ENCODE results near the gene GLE1. TPM values are rescaled to one million over a fixed set of nuclear protein-coding genes. Genes with fewer than 3 reads are reported as not detected.
"Not testable (repeated sequence)": the region's sequence is repeated elsewhere in the genome, so short reads cannot be mapped to it uniquely, and the experiment has no call there.

GLE1 gene
- total RNA-seq, 1 donor = 12.7 TPM

DNA sequence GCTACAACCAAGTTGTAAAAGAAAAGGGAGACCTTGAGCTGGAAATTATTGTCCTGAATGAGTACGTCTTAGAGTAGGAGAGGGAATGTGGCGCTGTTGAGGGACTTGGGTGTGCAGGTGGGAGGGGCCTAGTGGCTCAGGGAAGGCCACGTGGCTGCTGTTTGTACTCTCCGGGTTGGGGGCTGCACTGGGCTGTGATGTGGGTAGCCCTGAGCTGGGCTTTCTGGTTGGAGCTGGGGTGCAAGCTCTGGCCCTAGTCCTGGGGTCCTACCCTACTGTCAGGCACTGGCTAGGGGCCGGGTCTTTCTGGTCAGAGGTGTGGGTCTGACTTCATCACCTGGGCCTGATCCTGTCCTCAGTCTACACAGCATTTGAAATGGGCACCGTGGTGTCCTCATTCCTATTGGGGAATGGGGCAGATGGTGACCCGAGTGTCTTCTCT is 19.1 kb upstream of the GLE1 start:
- no peaks in the 10 kb centered on the region for H3K9me3 ChIP-seq (ENCODE audit: low read depth, low read length)
- no peak overlapping the region for H3K4me3 ChIP-seq (ENCODE audit: low read length)
- H3K27me3 ChIP-seq (ENCODE audit: insufficient read depth, low read length) = no peaks in the 10 kb centered on the region
- no peaks in the 10 kb centered on the region for H3K4me1 ChIP-seq (ENCODE audit: insufficient read depth, low read length)

DNA sequence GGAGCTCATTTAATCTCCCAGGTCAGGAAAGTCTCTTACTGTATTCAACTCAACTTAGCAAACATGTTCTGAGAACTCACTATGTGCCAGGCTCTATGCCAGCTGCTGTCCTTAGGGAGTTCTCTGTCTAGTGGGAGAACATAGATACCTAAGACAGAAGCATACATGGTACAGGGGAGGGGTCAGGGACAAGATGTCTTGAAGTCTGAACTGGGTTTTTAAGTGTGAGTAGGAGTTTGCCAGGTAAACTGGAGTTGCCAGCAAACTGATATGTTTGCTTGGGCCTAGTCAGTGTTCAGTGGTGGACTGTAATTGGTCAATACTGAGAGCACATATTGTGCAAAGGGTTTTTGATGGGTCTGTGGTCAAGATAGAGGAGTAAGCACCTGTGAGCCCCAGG is 18.3 kb upstream of the GLE1 start:
- Histone ChIP-seq H3K27me3 (ENCODE audit: insufficient read depth, low read length) (no peaks in the 10 kb centered on the region), H3K4me3 (ENCODE audit: low read length) (no peak overlapping the region), H3K4me1 (ENCODE audit: insufficient read depth, low read length) (no peaks in the 10 kb centered on the region), H3K9me3 (ENCODE audit: low read depth, low read length) (no peaks in the 10 kb centered on the region)

DNA sequence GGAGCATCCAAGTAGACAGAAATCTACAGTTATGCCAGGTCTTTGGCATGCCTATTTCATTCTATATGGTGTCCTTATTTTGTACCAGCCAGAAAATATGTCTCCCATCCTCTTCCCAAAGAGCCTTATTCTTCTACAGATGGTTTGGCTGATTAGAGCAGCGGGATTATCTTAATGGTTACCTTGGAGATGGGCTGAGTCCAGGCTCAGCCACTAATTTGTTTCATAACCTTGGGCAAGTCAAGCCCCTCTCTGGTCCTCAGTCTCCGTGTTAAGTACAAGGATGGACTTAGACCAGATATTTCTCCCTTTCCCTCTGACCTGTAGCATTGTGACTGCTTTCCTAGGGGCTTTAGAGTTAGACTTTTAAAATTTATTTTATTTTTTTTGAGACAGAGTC is 11.1 kb upstream of the GLE1 start:
- Histone ChIP-seq H3K4me1 (ENCODE audit: insufficient read depth, low read length) (peaks cover 11% of the 10 kb centered on the region), H3K27me3 (ENCODE audit: insufficient read depth, low read length) (no peaks in the 10 kb centered on the region), H3K9me3 (ENCODE audit: low read depth, low read length) (no peaks in the 10 kb centered on the region), H3K4me3 (ENCODE audit: low read length) (no peak overlapping the region)

DNA sequence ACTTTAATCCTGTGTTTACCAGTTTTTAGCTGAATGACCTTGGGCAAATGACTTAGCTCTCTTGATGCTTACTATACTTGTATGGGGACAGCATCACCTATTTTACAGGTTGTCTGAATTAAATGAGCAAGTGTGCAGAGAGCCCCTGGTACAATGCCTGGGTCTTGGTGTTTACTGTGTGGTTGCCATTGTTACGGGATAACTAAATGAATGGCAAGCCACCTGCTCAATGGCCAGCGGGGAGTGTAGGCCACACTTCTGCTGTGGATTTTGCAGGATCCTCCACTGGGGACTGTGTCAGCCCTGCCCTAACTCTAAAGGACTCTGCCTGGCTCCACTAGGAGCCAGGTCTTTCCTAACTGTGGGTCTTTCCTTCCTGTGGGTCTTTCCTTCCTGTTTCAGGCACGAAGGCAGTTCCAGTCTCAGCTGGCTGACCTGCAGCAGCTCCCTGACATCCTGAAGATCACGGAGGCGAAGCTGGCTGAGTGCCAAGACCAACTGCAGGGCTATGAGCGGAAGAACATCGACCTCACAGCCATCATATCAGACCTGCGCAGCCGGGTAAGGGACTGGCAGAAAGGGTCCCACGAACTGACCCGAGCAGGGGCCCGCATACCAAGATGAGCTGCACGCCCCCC is 10.3 kb upstream of the GLE1 start:
- peaks cover 11% of the 10 kb centered on the region for H3K4me1 ChIP-seq (ENCODE audit: insufficient read depth, low read length)
- no peaks in the 10 kb centered on the region for H3K9me3 ChIP-seq (ENCODE audit: low read depth, low read length)
- no peaks in the 10 kb centered on the region for H3K27me3 ChIP-seq (ENCODE audit: insufficient read depth, low read length)
- no peak overlapping the region for H3K4me3 ChIP-seq (ENCODE audit: low read length)

DNA sequence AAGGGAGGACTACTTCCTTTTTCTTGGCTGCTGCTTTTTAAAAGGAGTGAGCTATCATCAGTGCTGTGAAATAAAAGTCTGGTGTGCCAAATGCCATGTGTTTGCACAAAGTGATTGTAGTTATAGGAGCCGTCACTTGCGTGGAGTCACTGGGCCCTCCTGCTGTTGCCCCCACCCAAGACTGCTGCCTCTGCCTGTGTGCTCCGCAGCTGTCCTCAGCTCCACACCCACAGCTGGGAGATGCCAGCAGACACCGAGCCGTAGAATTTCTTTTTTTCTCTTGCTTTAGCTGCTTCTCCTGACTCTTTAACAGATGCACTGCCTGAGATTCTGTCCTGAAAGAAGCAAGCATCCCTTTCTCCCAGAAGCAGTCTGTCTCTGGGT is 9.8 kb upstream of the GLE1 start:
- no peaks in the 10 kb centered on the region for H3K27me3 ChIP-seq (ENCODE audit: insufficient read depth, low read length)

DNA sequence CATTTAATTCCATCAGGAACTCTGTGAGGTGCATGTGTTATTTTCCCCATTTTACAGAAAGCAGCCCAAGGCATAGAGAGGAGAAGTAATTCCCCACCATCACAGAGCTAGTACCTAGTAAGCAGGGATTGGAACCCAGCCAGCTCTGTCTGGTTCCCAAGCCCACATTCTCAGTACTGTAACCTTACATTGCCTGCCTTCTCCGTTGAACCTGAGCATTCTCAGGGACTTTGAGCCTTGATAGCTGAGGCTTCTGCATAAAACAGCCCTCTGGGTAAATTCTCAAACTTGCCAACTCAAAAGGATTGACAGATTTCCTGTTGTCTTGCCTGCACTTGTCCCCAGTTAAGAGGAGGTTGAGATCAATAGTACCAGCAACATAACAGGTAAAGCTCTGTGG is 9.2 kb upstream of the GLE1 start:
- Histone ChIP-seq H3K4me1 (ENCODE audit: insufficient read depth, low read length) (peaks cover 11% of the 10 kb centered on the region), H3K27me3 (ENCODE audit: insufficient read depth, low read length) (no peaks in the 10 kb centered on the region), H3K9me3 (ENCODE audit: low read depth, low read length) (no peaks in the 10 kb centered on the region), H3K4me3 (ENCODE audit: low read length) (no peak overlapping the region)

More for the DNA sequence above, 9.8 kb upstream of the GLE1 start:
- Histone ChIP-seq H3K4me1 (ENCODE audit: insufficient read depth, low read length) (peaks cover 11% of the 10 kb centered on the region), H3K4me3 (ENCODE audit: low read length) (no peak overlapping the region), H3K9me3 (ENCODE audit: low read depth, low read length) (no peaks in the 10 kb centered on the region)

DNA sequence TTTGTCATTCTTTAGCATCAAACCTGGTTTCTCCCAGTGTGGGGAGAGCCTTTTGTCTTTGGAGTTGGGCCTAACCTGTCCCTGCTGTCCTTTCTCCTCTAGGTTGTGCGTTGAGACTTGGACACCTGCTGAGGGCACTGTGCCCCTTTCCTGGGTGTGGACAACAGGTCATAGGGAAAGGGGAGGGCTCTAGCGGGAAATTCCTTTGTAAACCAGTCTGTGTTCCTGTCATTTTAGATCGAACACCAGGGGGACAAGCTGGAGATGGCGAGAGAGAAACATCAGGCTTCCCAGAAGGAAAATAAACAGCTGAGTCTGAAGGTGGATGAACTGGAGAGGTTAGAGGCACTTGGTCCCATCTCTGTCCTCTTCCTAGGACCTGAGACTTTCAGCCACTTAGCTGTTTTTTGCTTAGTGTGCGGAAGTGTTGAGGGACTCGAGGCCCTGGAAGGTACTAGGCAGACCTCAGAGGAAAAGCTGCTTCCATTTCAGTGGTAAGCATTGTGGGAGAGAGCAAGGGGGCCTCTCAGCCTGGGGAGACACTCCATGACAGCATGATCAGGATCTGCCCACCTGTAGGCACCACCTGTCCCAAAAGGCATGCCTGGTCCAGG is 8.6 kb upstream of the GLE1 start:
- Histone ChIP-seq H3K4me3 (ENCODE audit: low read length) (no peak overlapping the region), H3K9me3 (ENCODE audit: low read depth, low read length) (no peaks in the 10 kb centered on the region), H3K4me1 (ENCODE audit: insufficient read depth, low read length) (peaks cover 11% of the 10 kb centered on the region)

DNA sequence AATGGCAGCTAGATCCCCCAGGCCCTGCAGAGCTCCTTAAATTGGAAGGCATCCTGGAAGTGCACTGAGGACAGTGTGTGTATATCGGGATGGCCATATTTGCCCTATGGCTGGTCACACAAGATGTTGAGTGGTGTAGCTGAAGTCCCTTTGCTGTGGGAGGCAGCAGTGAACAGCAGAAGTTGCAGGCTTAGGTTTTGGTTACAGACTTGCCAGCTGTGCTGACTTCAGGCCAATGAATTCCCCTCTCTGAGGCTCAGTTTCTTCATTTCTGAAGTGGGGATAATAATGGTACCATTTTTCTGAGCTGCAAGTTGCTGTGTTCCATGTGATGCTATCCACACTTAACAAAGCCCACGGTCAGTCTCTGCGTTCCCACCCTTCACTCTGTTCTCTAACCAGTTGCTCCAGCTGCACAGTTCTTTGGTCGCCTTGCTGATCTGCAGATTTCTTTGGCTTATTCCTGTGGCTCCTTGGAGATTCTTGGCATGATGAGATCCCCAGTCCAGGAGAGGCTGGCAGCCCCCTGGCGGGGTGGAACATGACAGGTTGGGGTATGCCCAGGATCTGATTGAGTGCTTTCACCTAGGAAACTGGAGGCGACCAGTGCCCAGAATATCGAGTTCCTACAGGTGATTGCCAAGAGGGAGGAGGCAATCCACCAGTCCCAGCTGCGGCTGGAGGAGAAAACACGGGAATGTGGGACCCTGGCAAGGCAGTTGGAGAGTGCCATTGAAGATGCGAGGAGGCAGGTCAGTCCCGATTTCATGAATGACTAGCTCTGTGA is 6.5 kb upstream of the GLE1 start:
- peaks cover 11% of the 10 kb centered on the region for H3K4me1 ChIP-seq (ENCODE audit: insufficient read depth, low read length)
- H3K27me3 ChIP-seq (ENCODE audit: insufficient read depth, low read length) = no peaks in the 10 kb centered on the region
- no peaks in the 10 kb centered on the region for H3K9me3 ChIP-seq (ENCODE audit: low read depth, low read length)
- H3K4me3 ChIP-seq (ENCODE audit: low read length) = no peak overlapping the region

More for the DNA sequence above, 8.6 kb upstream of the GLE1 start:
- no peaks in the 10 kb centered on the region for H3K27me3 ChIP-seq (ENCODE audit: insufficient read depth, low read length)

DNA sequence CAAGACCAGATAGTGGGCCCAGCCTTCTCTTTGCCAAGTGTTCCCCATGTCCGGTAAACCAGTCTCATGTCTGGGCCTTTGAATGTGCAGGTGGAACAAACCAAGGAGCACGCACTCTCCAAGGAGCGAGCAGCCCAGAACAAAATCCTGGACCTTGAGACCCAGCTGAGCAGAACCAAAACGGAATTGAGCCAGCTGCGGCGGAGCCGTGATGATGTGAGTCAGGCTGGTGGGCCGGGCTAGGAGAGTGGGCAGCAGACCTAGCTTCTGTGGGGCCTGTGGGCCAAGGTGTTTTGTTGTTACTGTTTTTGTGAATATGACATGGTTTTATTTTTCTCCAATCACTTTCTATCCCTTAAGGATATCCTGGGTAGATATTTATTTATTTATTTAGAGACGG is 5.6 kb upstream of the GLE1 start:
- Histone ChIP-seq H3K9me3 (ENCODE audit: low read depth, low read length) (no peaks in the 10 kb centered on the region), H3K27me3 (ENCODE audit: insufficient read depth, low read length) (no peaks in the 10 kb centered on the region), H3K4me3 (ENCODE audit: low read length) (no peak overlapping the region), H3K4me1 (ENCODE audit: insufficient read depth, low read length) (peaks cover 15% of the 10 kb centered on the region)

DNA sequence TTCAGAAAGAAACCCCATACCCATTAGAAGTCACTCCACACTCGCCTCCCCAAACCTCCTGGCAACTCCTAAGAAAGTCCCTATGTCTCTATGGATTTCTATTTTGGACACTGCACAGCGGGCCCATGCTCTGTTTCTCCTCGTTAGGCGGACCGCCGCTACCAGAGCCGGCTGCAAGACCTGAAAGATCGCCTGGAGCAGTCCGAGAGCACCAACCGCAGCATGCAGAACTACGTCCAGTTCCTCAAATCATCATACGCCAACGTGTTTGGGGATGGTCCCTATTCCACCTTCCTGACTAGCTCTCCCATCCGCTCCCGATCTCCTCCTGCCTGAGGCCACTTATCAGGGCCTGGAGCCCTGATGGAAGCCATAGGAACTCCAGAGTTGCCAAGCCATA is 4.6 kb upstream of the GLE1 start:
- no peak overlapping the region for H3K4me3 ChIP-seq (ENCODE audit: low read length)

DNA sequence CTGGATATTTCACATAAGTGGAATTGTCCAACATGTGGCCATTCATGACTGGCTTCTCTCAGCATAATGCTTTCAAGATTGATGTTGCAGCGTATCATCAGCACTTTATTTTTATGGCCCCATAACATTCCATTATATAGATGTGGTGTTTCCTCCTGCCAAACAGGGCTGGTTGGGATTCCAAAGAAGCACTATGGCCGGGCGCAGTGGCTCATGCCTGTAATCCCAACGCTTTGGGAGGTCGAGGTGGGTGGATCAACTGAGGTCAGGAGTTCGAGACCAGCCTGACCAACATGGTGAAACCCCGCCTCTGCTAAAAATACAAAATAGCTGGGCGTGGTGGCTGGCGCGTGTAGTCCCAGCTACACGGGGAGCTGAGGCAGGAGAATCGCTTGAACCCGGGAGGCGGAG is 1.1 kb upstream of the GLE1 start:
- H3K4me1 ChIP-seq (ENCODE audit: insufficient read depth, low read length) = peaks cover 24% of the 10 kb centered on the region
- H3K4me3 ChIP-seq (ENCODE audit: low read length); H3K9me3 ChIP-seq (ENCODE audit: low read depth, low read length); H3K27me3 ChIP-seq (ENCODE audit: insufficient read depth, low read length): not testable (repeated sequence)

More for the DNA sequence above, 4.6 kb upstream of the GLE1 start:
- H3K4me1 ChIP-seq (ENCODE audit: insufficient read depth, low read length) = peaks cover 9% of the 10 kb centered on the region
- no peaks in the 10 kb centered on the region for H3K27me3 ChIP-seq (ENCODE audit: insufficient read depth, low read length)
- no peaks in the 10 kb centered on the region for H3K9me3 ChIP-seq (ENCODE audit: low read depth, low read length)

DNA sequence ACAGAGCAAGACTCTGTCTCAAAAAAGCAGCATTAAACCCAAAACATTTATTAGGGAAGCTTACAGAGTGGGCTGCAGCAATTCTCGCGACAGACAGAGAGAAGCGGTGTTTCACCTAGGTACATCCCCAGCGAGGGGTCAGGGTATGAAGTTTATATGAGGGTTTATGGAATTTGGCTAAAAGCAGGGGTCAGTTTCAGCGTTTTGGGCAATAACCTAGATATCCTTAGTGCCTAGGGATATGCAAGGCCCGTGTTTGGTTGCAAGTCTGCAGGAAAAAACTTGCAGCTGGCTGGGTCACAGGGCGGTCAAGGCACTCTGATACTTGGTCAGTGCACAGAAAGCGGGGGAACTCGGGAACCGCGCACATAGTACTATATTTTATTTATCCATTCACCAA is 649 bp upstream of the GLE1 start:
- no peaks in the 10 kb centered on the region for H3K27me3 ChIP-seq (ENCODE audit: insufficient read depth, low read length)
- H3K4me1 ChIP-seq (ENCODE audit: insufficient read depth, low read length) = peaks cover 24% of the 10 kb centered on the region
- peak overlapping the region; percentile 91 for H3K4me3 ChIP-seq (ENCODE audit: low read length)
- H3K9me3 ChIP-seq (ENCODE audit: low read depth, low read length) = no peaks in the 10 kb centered on the region

DNA sequence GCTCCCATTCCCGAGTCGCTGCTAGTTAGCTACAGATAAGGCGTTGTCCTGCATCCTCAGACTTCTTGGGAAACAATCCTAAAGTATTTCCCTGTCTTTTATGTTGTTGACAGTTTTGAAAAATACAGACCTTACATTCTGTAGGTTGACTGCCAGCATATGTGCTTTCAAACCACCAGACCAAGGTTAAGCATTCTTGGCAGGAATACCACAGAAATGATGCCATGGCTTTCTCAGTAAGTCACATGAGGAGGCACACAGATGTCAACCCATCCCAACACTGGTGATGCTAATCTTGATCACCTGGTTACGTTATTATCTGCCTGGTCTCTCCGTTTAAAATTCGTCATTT is 871 bp downstream of the GLE1 start:
- Histone ChIP-seq H3K4me1 (ENCODE audit: insufficient read depth, low read length) (peaks cover 24% of the 10 kb centered on the region), H3K27me3 (ENCODE audit: insufficient read depth, low read length) (no peaks in the 10 kb centered on the region), H3K9me3 (ENCODE audit: low read depth, low read length) (no peaks in the 10 kb centered on the region), H3K4me3 (ENCODE audit: low read length) (peak overlapping the region; percentile 91)

DNA sequence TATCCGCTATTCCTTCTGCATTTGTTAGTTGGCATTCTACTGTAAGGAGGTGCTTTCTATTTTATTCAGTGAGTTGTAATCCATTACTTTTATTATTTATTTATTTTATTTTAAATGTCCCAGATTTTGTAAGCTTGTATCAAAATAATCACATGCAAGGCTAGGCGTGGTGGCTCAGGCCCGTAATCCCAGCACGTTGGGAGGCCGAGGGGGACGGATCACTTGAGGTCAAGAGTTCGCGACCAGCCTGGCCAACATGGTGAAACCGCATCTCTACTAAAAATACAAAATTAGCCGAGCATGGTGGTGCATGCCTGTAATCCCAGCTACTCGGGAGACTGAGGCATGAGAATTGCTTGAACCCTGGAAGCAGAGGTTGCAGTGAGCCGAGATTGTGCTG is 1.4 kb downstream of the GLE1 start:
- H3K9me3 ChIP-seq (ENCODE audit: low read depth, low read length); H3K4me3 ChIP-seq (ENCODE audit: low read length); H3K27me3 ChIP-seq (ENCODE audit: insufficient read depth, low read length): not testable (repeated sequence)
- H3K4me1 ChIP-seq (ENCODE audit: insufficient read depth, low read length) = peaks cover 24% of the 10 kb centered on the region

DNA sequence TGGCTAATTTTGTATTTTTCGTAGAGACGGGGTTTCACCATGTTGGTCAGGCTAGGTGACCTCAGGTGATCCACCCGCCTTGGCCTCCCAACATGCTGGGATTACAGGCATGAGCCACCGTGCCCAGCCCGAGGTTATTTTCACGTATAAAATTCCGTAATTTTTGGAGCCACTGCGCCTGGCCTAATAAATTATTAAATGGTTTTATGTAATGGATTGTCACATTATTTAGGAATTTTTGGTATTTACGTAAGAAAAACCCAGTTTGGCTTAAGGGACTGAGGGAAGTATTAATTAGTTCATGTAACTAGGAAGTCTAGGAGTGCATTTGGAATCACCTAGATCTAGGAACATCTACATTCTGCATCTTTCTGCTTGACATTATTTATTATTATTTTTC is 8.3 kb downstream of the GLE1 start:
- no peaks in the 10 kb centered on the region for H3K9me3 ChIP-seq (ENCODE audit: low read depth, low read length)
- no peaks in the 10 kb centered on the region for H3K27me3 ChIP-seq (ENCODE audit: insufficient read depth, low read length)
- peaks cover 8% of the 10 kb centered on the region for H3K4me1 ChIP-seq (ENCODE audit: insufficient read depth, low read length)
- no peak overlapping the region for H3K4me3 ChIP-seq (ENCODE audit: low read length)
